WI38 (cell line): Measurements from ENCODE around the gene TCF7L2.

Experiments
- H3K4me3 ChIP-seq: 2 replicates; pipeline ENCODE4 v1.5.1; 2011; ENCODE audit warnings: low read depth, mild to moderate bottlenecking, control low read depth, low read length
- TF ChIP-seq, protein P1 (sequence below): IDR thresholded peaks from 2 replicates; pipeline ENCODE4 v1.5.1; 2012; ENCODE audit warnings: low read depth, mild to moderate bottlenecking, control low read depth, low read length

Gene TCF7L2

DNA sequence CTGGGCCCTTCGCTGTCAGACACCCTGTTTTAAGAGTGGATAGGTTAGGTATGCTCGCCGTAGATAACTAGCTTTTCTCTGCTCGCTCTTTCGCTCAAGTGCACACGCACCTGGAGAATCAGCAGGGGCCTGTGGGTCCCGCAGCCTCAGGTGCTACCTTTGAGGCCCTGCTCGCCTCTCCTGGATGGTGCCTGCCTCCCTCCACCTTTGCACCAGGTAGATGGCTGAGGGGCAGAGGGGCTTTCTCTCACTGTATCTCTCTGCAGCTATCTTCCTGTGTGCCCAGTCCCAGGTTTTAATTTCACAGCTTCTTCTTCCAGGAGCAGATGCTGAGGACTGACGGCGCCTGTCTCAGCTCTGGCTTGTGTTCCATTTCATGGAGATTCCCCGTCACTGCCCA is 227.9 kb downstream of the TCF7L2 start:
- no peak overlapping the region for H3K4me3 ChIP-seq
- TF ChIP-seq, protein P1, sequence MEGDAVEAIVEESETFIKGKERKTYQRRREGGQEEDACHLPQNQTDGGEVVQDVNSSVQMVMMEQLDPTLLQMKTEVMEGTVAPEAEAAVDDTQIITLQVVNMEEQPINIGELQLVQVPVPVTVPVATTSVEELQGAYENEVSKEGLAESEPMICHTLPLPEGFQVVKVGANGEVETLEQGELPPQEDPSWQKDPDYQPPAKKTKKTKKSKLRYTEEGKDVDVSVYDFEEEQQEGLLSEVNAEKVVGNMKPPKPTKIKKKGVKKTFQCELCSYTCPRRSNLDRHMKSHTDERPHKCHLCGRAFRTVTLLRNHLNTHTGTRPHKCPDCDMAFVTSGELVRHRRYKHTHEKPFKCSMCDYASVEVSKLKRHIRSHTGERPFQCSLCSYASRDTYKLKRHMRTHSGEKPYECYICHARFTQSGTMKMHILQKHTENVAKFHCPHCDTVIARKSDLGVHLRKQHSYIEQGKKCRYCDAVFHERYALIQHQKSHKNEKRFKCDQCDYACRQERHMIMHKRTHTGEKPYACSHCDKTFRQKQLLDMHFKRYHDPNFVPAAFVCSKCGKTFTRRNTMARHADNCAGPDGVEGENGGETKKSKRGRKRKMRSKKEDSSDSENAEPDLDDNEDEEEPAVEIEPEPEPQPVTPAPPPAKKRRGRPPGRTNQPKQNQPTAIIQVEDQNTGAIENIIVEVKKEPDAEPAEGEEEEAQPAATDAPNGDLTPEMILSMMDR, result no peak

DNA sequence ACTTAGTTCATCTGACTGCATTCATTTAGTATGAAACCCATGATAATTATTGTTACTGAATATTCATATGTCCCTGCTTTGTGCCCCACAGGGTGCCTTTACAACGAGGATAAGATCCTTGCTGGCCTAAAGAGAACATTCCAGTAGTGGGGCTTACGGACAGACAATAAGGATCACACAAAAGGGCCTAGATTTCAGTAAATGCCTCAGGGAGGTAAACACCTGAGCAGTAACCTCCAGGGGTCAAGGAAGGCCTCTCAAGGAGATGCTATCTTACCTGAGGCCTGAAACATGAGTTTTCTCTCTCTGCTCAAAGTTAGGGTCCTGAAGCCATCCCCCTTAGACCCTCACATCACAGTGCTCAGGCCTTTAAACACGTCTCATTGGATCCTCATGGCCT is 228.7 kb downstream of the TCF7L2 start:
- TF ChIP-seq, protein P1, result no peak
- no peak overlapping the region for H3K4me3 ChIP-seq

DNA sequence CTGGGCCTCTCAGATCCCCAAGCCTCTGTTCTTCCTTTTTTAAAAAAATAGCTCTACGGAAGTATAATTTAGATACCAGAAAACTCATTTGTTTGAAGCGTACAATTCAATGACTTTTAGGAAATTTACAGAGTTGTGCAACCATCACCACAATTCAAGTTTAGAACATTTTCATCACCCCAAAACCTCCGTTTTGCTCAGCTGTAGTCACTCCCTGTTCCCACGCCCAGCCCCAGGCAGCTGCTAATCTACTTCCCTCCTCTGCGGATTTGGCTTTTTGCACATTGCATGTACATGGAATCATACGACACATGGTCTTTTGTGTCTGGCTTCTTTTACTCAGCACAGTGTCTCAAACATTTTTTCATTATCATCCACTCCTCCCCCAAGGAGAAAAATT is 229.2 kb downstream of the TCF7L2 start:
- H3K4me3 ChIP-seq, result no peak overlapping the region
- TF ChIP-seq, protein P1, result no peak

DNA sequence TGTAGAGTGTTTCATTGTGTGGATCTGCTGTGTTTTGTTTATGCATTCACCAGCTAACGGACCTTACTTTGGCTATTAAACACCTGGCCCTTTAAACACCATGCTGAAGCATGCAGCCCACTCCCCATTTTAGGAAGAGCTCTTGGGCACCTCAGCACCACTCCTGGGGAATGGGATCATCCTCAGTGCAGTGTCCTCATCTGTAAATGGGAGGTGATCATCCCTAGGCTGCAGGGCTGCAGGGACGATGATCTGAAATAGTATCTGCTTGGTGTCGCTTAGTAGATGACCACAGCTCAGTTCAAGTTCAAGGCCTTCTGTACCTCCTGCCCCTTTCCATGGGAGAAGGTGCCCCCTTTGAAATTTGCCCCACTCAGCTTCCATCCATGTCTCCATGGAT is 229.9 kb downstream of the TCF7L2 start:
- TF ChIP-seq, protein P1, result no peak

DNA sequence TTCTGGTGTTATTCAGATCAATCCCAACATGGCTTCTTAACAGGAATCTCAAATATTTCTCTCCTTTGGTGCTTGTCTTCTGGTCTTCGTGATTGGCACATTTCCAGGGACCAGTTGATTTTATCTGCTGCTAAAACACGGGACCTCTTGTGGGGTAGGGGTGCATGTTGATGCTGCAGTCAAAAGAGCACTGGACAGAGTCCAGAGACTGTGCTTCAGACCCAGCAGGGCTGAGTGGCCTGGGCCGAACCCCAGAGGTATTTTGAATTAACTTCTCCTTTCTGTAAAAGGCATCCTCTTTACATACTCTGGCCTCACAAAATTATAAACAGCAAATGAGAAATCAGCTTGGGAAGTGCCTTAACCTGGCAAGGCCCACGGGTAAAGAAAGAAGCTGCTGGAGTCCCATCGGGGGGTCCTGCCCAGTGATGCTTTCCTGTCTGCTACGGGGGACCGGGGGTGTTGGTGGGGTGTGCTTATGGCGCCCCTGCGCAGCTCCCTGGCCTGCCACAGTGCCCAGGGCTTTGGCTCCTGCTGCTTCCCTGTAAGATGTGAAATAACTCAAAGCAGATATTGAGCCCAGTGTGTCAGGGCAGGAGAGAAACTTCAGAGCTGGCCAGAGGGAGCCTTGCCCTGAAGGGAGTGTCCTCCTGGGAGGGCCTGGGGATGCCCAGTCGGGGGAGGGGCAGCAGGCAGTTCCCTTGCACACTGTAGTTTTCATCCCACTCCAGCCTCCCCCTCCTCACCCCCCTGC is 230.5 kb downstream of the TCF7L2 start:
- no peak overlapping the region for H3K4me3 ChIP-seq

More for the DNA sequence above, 229.9 kb downstream of the TCF7L2 start:
- no peak overlapping the region for H3K4me3 ChIP-seq

DNA sequence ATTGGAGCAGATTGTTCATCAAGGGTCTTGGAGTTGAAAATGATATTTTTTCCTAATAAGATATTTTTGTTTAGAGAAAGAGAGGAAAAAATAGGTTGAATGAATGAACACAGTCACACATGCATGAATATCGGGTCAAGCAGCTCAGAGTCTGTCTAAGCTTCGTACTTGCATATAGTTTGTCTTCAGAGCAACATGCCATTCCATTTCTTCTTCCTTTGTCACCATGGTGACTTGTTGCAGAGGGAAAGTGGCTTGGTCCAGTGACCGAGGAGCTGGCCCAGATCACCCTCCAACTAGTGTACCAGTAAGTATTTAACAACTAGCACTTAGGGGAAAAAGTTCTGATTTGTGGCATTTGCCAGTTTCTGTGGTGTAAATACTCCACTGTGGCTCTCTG is 232.1 kb downstream of the TCF7L2 start:
- TF ChIP-seq, protein P1, result no peak

More for the DNA sequence above, 230.5 kb downstream of the TCF7L2 start:
- TF ChIP-seq, protein P1, result no peak

DNA sequence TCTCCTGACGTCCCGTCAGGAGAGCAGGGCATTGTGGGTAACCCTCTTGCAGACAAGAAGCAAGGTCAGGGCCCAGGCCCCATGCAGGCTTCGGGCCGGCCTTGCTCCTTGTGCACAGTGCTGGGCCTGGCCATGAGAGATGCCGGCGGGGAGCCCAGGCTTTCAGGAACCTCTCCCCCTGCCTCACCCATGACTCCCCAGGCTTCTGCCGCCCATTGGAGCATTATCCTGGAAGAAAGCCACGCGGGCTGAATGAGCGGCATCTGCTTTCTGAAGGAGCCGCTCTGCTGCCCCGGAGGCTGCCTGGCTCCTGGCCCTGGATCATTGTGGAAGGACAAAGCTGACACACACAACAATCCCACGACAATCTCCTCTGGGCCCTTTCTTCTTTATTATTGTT is 233.5 kb downstream of the TCF7L2 start:
- TF ChIP-seq, protein P1, result no peak
- no peak overlapping the region for H3K4me3 ChIP-seq

More for the DNA sequence above, 232.1 kb downstream of the TCF7L2 start:
- H3K4me3 ChIP-seq, result no peak overlapping the region
